H1 (cell line): Measurements from ENCODE around the gene DPP8. TPM values are rescaled to one million over a fixed set of nuclear protein-coding genes. Genes with fewer than 3 reads are reported as not detected.

ENCODE experiments used
- CTBP2 ChIP-seq: IDR thresholded peaks from 2 replicates; pipeline ENCODE4 v1.7.0; 2011; ENCODE audit warnings: borderline replicate concordance, mild to moderate bottlenecking, moderate library complexity, mixed read lengths, low read length; ENCODE audit not compliant: insufficient read depth, insufficient read length
- GTF2F1 ChIP-seq: IDR thresholded peaks from 2 replicates; pipeline ENCODE4 v1.6.1; 2012; ENCODE audit warnings: low read depth, low read length, improper control_type of control experiment, borderline replicate concordance
- polyA plus RNA-seq, 7 experiments: library from polyadenylated mRNA; depleted of rRNA in 3 of 7; stranded (reverse) in 5 of 7; unstranded in 2 of 7; fragments of >200 nt in 5 of 7; fragments of 200-250 nt in 2 of 7; gene quantifications; 1 replicate in 5 of 7; 2 replicates in 1 of 7; 4 replicates in 1 of 7; pipeline versions ENCODE4 v1.2.1 to v1.2.3, GENCODE V29; 2011 to 2013; ENCODE audit warnings: missing spikeins in 2 of 7, mixed read lengths in 2 of 7
- total RNA-seq: library from RNA; stranded (reverse); fragmentation: NEBNext Ultra II Directional; extraction: Animal tissue kit (Norgen Biotek cat#: 25700); gene quantifications from 2 replicates; pipeline ENCODE4 v1.2.1, GENCODE V29; 2021

DPP8 gene
- total and polyA plus RNA-seq, 2 of the 8 experiments (the other 6 are each of a cell fraction or from before 2014, with no cell fraction given): 9.9 to 26.0 TPM

DNA sequence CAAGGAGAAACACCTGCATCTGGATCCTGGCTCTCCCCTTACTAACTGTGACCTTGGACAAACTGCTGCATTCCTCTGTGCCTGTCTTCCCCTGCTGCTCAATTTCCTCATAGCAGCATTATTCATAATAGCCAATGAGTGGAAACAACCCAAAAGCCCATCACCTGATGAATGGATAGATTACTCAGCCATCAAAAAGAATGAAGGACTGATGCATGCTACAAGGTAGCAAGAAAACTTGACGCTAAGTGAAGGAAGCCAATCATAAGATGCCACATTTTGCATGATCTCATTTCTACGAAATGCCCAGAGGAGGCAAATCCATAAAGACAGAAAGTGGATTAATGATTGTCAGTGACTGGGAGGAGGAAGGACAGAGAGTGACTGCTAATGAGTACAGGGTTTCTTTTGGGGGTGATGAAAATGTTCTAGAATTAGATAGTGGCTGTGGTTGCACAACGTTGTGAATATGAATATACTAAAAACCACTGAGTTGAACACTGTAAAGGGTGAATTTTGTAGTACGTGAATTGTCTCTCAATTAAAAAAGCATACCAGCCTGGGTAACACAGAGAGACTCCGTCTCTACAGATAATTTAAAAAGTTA lies 105.9 kb downstream of the DPP8 start (continued):
- TF ChIP-seq GTF2F1 (no peak), CTBP2 (no peak)
